Nucleus accumbens (tissue), 56 donors: ENCODE data around the gene PACSIN2.

Experiments
- DNase-seq, 56 donors: peaks; one replicate each; lab custom pipeline; 2025; lab: John Stamatoyannopoulos, UW

Gene PACSIN2

GRCh38 chr22:42994276-42994916 lies 20.6 kb downstream of the PACSIN2 start:
- no peak for DNase-seq

GRCh38 chr22:42993651-42994275 lies 21.2 kb downstream of the PACSIN2 start:
- DNase-seq: no peak

- DNase-seq: no peak
Observed at GRCh38 chr22:42992886-42993479, 22.0 kb downstream of the PACSIN2 start.

GRCh38 chr22:42992092-42992491 lies 22.9 kb downstream of the PACSIN2 start:
- no peak for DNase-seq

GRCh38 chr22:42991010-42991651 lies 23.8 kb downstream of the PACSIN2 start:
- no peak for DNase-seq

GRCh38 chr22:42990131-42990838 lies 24.7 kb downstream of the PACSIN2 start:
- no peak for DNase-seq

GRCh38 chr22:42986115-42986514 lies 28.8 kb downstream of the PACSIN2 start:
- DNase-seq: no peak

- DNase-seq: no peak
Observed at GRCh38 chr22:42985531-42985905, 29.4 kb downstream of the PACSIN2 start.

GRCh38 chr22:42984814-42985530 lies 30.0 kb downstream of the PACSIN2 start:
- DNase-seq: no peak

- DNase-seq: no peak
Observed at GRCh38 chr22:42984397-42984796, 30.6 kb downstream of the PACSIN2 start.

- DNase-seq: no peak
Observed at GRCh38 chr22:42983470-42983869, 31.5 kb downstream of the PACSIN2 start.

- DNase-seq: no peak
Observed at GRCh38 chr22:42979606-42980005, 35.3 kb downstream of the PACSIN2 start.

GRCh38 chr22:42978453-42979103 lies 36.4 kb downstream of the PACSIN2 start:
- DNase-seq: peak in 5 of 56 donors; percentile 15 to 41 (median 24)

GRCh38 chr22:42977569-42977968 lies 37.4 kb downstream of the PACSIN2 start:
- DNase-seq: no peak

GRCh38 chr22:42976217-42976933 lies 38.6 kb downstream of the PACSIN2 start:
- DNase-seq: no peak

GRCh38 chr22:42974223-42974622 lies 40.7 kb downstream of the PACSIN2 start:
- DNase-seq: no peak

- DNase-seq: no peak
Observed at GRCh38 chr22:42973536-42973881, 41.4 kb downstream of the PACSIN2 start.

GRCh38 chr22:42972649-42973535 lies 42.1 kb downstream of the PACSIN2 start:
- DNase-seq: peak in 5 of 56 donors; percentile 2 to 25 (median 17)
